HepG2 (cell line): Measurements from ENCODE around the gene CLDN10. TPM values are rescaled to one million over a fixed set of nuclear protein-coding genes. Genes with fewer than 3 reads are reported as not detected.

Source experiments
- ATAC-seq: fragments of 200-7000 bp; cut with Tn5 transposase; 3 replicates; pipeline ENCODE4 v1.9.1; 2020; ENCODE audit warnings: mild to moderate bottlenecking, moderate library complexity
- BruUV-seq: library from RNA; stranded (reverse); fragments of 400-500 nt; replicated peaks from 2 replicates; lab custom pipeline; 2021; lab: Mats Ljungman, UMichigan
- CTCF ChIA-PET: fragments of 300-600 bp; formaldehyde crosslinking; extraction: SDS; loops from one replicate; lab custom pipeline; 2021; ENCODE audit warnings: low total read pairs, inconsistent platforms, low intra/inter-chr PET ratio; lab: Yijun Ruan, JAX
- POLR2A ChIA-PET: fragments of 350-600 bp; sonication (Branson Sonifier 250); formaldehyde crosslinking; loops from one replicate; lab custom pipeline; 2020; ENCODE audit warnings: antibody characterized with exemption, inconsistent platforms; lab: Yijun Ruan, JAX
- DNase-seq: peaks from one replicate; pipeline ENCODE4 v3.0.0-alpha.2; 2015; ENCODE audit warnings: low spot score
- FAIRE-seq: peaks from 3 replicates; lab custom pipeline; 2011; peaks lifted over from hg19 to GRCh38; lab: Jason Lieb, UNC
- H2AFZ ChIP-seq: one replicate; pipeline ENCODE4 v1.6.1; 2011; ENCODE audit warnings: low read length, inconsistent platforms
- H3K27ac ChIP-seq: fragments of 300-600 bp; 3 replicates; pipeline ENCODE4 v1.8.0; 2011; ENCODE audit warnings: mixed run types, mild to moderate bottlenecking, mixed read lengths, low read length, inconsistent platforms; ENCODE audit not compliant: insufficient read depth; ENCODE audit errors: extremely low read length
- H3K27me3 ChIP-seq, 2 experiments: fragments of 200-600 bp in 1 of 2; 2 replicates in 1 of 2; 3 replicates in 1 of 2; pipeline versions ENCODE4 v1.6.0 to v1.8.0; 2011; ENCODE audit warnings: low read length in 2 of 2, mild to moderate bottlenecking in 2 of 2, moderate library complexity in 2 of 2, inconsistent platforms in 1 of 2; ENCODE audit not compliant: insufficient read depth in 2 of 2, control insufficient read depth in 1 of 2
- H3K36me3 ChIP-seq, 2 experiments: fragments of 200-600 bp in 1 of 2; replicated peaks in 1 of 2; 2 replicates in 1 of 2; 3 replicates in 1 of 2; pipeline versions ENCODE4 v1.5.1 to v1.8.0; 2011; ENCODE audit warnings: low read length in 2 of 2, inconsistent platforms in 1 of 2; ENCODE audit not compliant: insufficient read depth in 2 of 2, control insufficient read depth in 1 of 2
- H3K4me1 ChIP-seq: 2 replicates; pipeline ENCODE4 v1.5.1; 2012; ENCODE audit warnings: low read length, inconsistent platforms; ENCODE audit not compliant: insufficient read depth
- H3K4me2 ChIP-seq: 2 replicates; pipeline ENCODE4 v1.6.0; 2011; ENCODE audit warnings: low read depth, low read length, inconsistent platforms
- H3K4me3 ChIP-seq, 3 experiments: fragments of 200-600 bp in 1 of 3; sonication (generic), shearing (Covaris generic) in 1 of 3; replicated peaks in 1 of 3; 2 replicates each; pipeline ENCODE4 v1.5.1; 2011 to 2016; ENCODE audit warnings: low read length in 3 of 3, inconsistent platforms in 2 of 3, low read depth in 2 of 3, mild to moderate bottlenecking in 2 of 3, control low read depth in 1 of 3, mixed read lengths in 1 of 3; ENCODE audit not compliant: insufficient read depth in 1 of 3
- H3K79me2 ChIP-seq: one replicate; pipeline ENCODE4 v1.6.1; 2011; ENCODE audit warnings: low read length, inconsistent platforms; ENCODE audit not compliant: insufficient read depth
- H3K9ac ChIP-seq: 2 replicates; pipeline ENCODE4 v1.6.0; 2011; ENCODE audit warnings: mild to moderate bottlenecking, low read depth, low read length, inconsistent platforms; ENCODE audit not compliant: insufficient read depth
- H3K9me3 ChIP-seq: 2 replicates; pipeline ENCODE4 v1.5.1; 2012; ENCODE audit warnings: mild to moderate bottlenecking, low read length
- H4K20me1 ChIP-seq: 2 replicates; pipeline ENCODE4 v1.6.0; 2011; ENCODE audit warnings: inconsistent platforms, mild to moderate bottlenecking, low read length, moderate library complexity; ENCODE audit not compliant: insufficient read depth
- ARNT2 ChIP-seq: sonication (generic); formaldehyde crosslinking; IDR thresholded peaks from 2 replicates; pipeline ENCODE4 v1.8.0; 2022; ENCODE audit warnings: mild to moderate bottlenecking, low read depth, missing genetic modification reagents, moderate library complexity
- BRCA1 ChIP-seq: sonication (generic); formaldehyde crosslinking; IDR thresholded peaks from 2 replicates; pipeline ENCODE4 v1.4.0; 2020; ENCODE audit warnings: missing genetic modification reagents
- EP300 ChIP-seq, 3 experiments: sonication (generic) in 1 of 3; formaldehyde crosslinking in 1 of 3; IDR thresholded peaks; 2 replicates each; pipeline versions ENCODE4 v1.5.1 to v1.6.1; 2011 to 2020; ENCODE audit warnings: low read depth in 2 of 3, low read length in 2 of 3, borderline replicate concordance in 1 of 3, improper control_type of control experiment in 1 of 3, mild to moderate bottlenecking in 1 of 3, missing genetic modification reagents in 1 of 3, moderate library complexity in 1 of 3
- HNRNPL ChIP-seq: fragments of 200-400 bp; formaldehyde crosslinking; IDR thresholded peaks from 2 replicates; pipeline ENCODE4 v1.6.1; 2017; ENCODE audit warnings: mild to moderate bottlenecking, low read depth, low read length
- HOXA5 ChIP-seq: sonication (generic); formaldehyde crosslinking; IDR thresholded peaks from 2 replicates; pipeline ENCODE4 v1.4.0; 2020; ENCODE audit warnings: missing genetic modification reagents
- MYC ChIP-seq: sonication (generic); formaldehyde crosslinking; IDR thresholded peaks from 2 replicates; pipeline ENCODE4 v1.9.0; 2021; ENCODE audit warnings: missing genetic modification reagents, borderline replicate concordance
- ZFX ChIP-seq: sonication (generic); formaldehyde crosslinking; IDR thresholded peaks from 2 replicates; pipeline ENCODE4 v1.4.0; 2020; ENCODE audit warnings: mild to moderate bottlenecking, low read depth, missing genetic modification reagents, moderate library complexity
- ZNF205 ChIP-seq: IDR thresholded peaks from 2 replicates; pipeline ENCODE4 v1.6.1; 2018; ENCODE audit warnings: missing biosample characterization, missing genetic modification reagents
- ZNF296 ChIP-seq: sonication (generic); formaldehyde crosslinking; conservative IDR thresholded peaks from 2 replicates; pipeline ENCODE4 v1.5.0; 2020; ENCODE audit warnings: mild to moderate bottlenecking, missing genetic modification reagents
- ZNF660 ChIP-seq: sonication (generic); formaldehyde crosslinking; IDR thresholded peaks from 2 replicates; pipeline ENCODE4 v1.5.1; 2020; ENCODE audit warnings: mild to moderate bottlenecking, low read depth, missing genetic modification reagents, borderline replicate concordance
- ZNF766 ChIP-seq: sonication (generic); formaldehyde crosslinking; IDR thresholded peaks from 2 replicates; pipeline ENCODE4 v1.5.0; 2020; ENCODE audit warnings: missing genetic modification reagents, borderline replicate concordance
- WGBS: methylation state at CpG from one replicate; pipeline ENCODE4 v1.1.6; 2017; ENCODE audit warnings: low lambda C conversion rate; 5-methylcytosine and 5-hydroxymethylcytosine counted together
- in situ Hi-C: cut with HindIII; loops from 2 replicates; pipeline ENCODE4 v1.10.0; 2017; ENCODE audit warnings: low pct_unique_long_range_greater_than_20kb; ENCODE audit not compliant: extremely low pct_ligation_motif_present
- intact Hi-C: fragments of 100-400 bp; cut with micrococcal nuclease; formaldehyde crosslinking; loops from one replicate; pipeline ENCODE4 v1.10.0; 2022; ENCODE audit not compliant: unreplicated experiment
- polyA plus RNA-seq, 8 experiments: library from polyadenylated mRNA; depleted of rRNA in 3 of 8; stranded (reverse) in 7 of 8; unstranded in 1 of 8; fragments of >200 nt; fragmentation: Illumina TruSeq in 4 of 8; extraction: Trizol in 4 of 8; gene quantifications; 2 replicates each; pipeline versions ENCODE4 v1.2.1 to v1.2.3, GENCODE V29; 2011 to 2016; ENCODE audit warnings: low read depth in 4 of 8, missing spikeins in 1 of 8, mixed read lengths in 1 of 8; ENCODE audit not compliant: insufficient read depth in 1 of 8
- total RNA-seq, 5 experiments: library from RNA; depleted of rRNA; stranded (reverse); fragments of >200 nt; fragmentation: Illumina TruSeq; extraction: Trizol; gene quantifications; 2 replicates each; pipeline ENCODE4 v1.2.3, GENCODE V29; 2016; ENCODE audit warnings: low read depth in 1 of 5
- TF ChIP-seq, protein P1 (sequence below): sonication (generic); formaldehyde crosslinking; IDR thresholded peaks from 2 replicates; pipeline ENCODE4 v1.4.0; 2020; ENCODE audit warnings: missing genetic modification reagents, borderline replicate concordance
- TF ChIP-seq, protein P2 (sequence below): sonication (generic); formaldehyde crosslinking; IDR thresholded peaks from 2 replicates; pipeline ENCODE4 v1.5.0; 2020; ENCODE audit warnings: mild to moderate bottlenecking, missing genetic modification reagents, moderate library complexity
- TF ChIP-seq, protein P3 (sequence below): sonication (generic); formaldehyde crosslinking; IDR thresholded peaks from 2 replicates; pipeline ENCODE4 v1.5.1; 2020; ENCODE audit warnings: mild to moderate bottlenecking, missing genetic modification reagents, borderline replicate concordance

CLDN10 gene
- total and polyA plus RNA-seq, 2 of the 13 experiments (the other 11 are each of a cell fraction or from before 2014, with no cell fraction given) = not detected

DNA sequence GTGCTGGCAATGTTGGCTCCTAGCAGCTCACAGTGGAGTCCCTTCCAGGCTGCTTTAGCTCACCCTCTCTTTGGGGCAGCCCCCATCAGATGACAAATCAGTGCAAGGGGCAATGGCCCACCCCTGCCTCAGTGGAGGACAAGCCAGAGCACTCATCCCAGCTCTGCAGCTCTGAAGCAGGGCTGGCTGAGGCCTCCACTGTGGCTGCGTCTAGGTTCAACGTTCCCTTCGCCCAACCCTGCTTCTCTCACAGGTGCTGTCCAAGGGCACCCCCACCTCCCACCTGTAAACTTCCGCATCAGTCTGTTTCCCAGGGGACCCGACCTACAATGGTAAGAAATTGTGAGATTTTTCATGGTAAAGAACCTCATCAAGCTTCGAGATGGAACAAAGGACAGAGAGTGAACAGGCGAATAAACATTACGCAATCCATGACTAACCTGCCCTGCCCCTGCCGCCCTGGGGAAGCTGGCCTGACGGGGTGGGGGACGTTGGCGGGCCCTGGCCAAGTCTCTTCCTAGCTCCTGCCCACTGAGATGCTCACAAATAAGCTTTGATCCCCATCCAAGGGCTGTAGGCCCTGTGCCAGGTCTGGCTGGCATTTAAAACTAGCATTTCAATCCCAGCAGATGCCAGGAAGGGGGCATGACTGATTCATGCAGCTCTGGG lies 51.5 kb downstream of the CLDN10 start:
- no peak overlapping the region for H3K9ac ChIP-seq
- TF ChIP-seq ZNF660 (CRISPR knock-in tag) (no peak), MYC (no peak), HNRNPL (peak; percentile 69; the same call in 1 of the 2 replicates), EP300 (IDR thresholded peaks at IDR 0.05; ENCODE audit: low read depth in 2 of 2, low read length in 2 of 2) (0 out of 4 replicates have a peak, but pooled peaks of 1 of the 2 experiments have one; percentile 22), EP300 (CRISPR knock-in tag; IDR thresholded peaks at IDR 0.05; ENCODE audit: borderline replicate concordance) (no peak), HOXA5 (CRISPR knock-in tag) (no peak), ZNF205 (CRISPR knock-in tag) (no peak), ZFX (CRISPR knock-in tag) (peak; percentile 22; the same call in 1 of the 2 replicates), ARNT2 (CRISPR knock-in tag) (no peak), ZNF766 (CRISPR knock-in tag) (no peak; the same call in 1 of the 2 replicates), BRCA1 (CRISPR knock-in tag) (no peak), ZNF296 (no peak)
- TF ChIP-seq, protein P1, sequence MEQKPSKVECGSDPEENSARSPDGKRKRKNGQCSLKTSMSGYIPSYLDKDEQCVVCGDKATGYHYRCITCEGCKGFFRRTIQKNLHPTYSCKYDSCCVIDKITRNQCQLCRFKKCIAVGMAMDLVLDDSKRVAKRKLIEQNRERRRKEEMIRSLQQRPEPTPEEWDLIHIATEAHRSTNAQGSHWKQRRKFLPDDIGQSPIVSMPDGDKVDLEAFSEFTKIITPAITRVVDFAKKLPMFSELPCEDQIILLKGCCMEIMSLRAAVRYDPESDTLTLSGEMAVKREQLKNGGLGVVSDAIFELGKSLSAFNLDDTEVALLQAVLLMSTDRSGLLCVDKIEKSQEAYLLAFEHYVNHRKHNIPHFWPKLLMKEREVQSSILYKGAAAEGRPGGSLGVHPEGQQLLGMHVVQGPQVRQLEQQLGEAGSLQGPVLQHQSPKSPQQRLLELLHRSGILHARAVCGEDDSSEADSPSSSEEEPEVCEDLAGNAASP (CRISPR knock-in tag) = peak; percentile 46; the same call in 1 of the 2 replicates
- TF ChIP-seq, protein P2, sequence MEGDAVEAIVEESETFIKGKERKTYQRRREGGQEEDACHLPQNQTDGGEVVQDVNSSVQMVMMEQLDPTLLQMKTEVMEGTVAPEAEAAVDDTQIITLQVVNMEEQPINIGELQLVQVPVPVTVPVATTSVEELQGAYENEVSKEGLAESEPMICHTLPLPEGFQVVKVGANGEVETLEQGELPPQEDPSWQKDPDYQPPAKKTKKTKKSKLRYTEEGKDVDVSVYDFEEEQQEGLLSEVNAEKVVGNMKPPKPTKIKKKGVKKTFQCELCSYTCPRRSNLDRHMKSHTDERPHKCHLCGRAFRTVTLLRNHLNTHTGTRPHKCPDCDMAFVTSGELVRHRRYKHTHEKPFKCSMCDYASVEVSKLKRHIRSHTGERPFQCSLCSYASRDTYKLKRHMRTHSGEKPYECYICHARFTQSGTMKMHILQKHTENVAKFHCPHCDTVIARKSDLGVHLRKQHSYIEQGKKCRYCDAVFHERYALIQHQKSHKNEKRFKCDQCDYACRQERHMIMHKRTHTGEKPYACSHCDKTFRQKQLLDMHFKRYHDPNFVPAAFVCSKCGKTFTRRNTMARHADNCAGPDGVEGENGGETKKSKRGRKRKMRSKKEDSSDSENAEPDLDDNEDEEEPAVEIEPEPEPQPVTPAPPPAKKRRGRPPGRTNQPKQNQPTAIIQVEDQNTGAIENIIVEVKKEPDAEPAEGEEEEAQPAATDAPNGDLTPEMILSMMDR = no peak
- TF ChIP-seq, protein P3, sequence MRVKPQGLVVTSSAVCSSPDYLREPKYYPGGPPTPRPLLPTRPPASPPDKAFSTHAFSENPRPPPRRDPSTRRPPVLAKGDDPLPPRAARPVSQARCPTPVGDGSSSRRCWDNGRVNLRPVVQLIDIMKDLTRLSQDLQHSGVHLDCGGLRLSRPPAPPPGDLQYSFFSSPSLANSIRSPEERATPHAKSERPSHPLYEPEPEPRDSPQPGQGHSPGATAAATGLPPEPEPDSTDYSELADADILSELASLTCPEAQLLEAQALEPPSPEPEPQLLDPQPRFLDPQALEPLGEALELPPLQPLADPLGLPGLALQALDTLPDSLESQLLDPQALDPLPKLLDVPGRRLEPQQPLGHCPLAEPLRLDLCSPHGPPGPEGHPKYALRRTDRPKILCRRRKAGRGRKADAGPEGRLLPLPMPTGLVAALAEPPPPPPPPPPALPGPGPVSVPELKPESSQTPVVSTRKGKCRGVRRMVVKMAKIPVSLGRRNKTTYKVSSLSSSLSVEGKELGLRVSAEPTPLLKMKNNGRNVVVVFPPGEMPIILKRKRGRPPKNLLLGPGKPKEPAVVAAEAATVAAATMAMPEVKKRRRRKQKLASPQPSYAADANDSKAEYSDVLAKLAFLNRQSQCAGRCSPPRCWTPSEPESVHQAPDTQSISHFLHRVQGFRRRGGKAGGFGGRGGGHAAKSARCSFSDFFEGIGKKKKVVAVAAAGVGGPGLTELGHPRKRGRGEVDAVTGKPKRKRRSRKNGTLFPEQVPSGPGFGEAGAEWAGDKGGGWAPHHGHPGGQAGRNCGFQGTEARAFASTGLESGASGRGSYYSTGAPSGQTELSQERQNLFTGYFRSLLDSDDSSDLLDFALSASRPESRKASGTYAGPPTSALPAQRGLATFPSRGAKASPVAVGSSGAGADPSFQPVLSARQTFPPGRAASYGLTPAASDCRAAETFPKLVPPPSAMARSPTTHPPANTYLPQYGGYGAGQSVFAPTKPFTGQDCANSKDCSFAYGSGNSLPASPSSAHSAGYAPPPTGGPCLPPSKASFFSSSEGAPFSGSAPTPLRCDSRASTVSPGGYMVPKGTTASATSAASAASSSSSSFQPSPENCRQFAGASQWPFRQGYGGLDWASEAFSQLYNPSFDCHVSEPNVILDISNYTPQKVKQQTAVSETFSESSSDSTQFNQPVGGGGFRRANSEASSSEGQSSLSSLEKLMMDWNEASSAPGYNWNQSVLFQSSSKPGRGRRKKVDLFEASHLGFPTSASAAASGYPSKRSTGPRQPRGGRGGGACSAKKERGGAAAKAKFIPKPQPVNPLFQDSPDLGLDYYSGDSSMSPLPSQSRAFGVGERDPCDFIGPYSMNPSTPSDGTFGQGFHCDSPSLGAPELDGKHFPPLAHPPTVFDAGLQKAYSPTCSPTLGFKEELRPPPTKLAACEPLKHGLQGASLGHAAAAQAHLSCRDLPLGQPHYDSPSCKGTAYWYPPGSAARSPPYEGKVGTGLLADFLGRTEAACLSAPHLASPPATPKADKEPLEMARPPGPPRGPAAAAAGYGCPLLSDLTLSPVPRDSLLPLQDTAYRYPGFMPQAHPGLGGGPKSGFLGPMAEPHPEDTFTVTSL (CRISPR knock-in tag) = peak; percentile 55; the same call in 1 of the 2 replicates

More for the DNA sequence above, 51.5 kb downstream of the CLDN10 start:
- intact Hi-C loops (no loop called here), in situ Hi-C loops (no loop called here)
- Histone ChIP-seq H3K27me3 (no peaks in the 10 kb centered on the region), H3K4me2 (no peak overlapping the region; the same call in 1 of the 2 replicates), H3K9me3 (no peaks in the 10 kb centered on the region), H3K27ac (peak overlapping the region; percentile 40), H3K79me2 (no peaks in the 10 kb centered on the region), H3K36me3 (peaks cover 2 to 28% of the 10 kb centered on the region in 2 experiments; a peak in 4 of 5 replicates), H2AFZ (no peak overlapping the region), H3K4me1 (peaks cover 14% of the 10 kb centered on the region), H3K4me3 (no peak overlapping the region), H4K20me1 (no peaks in the 10 kb centered on the region)
- ChIA-PET CTCF (interaction anchor here (1.4 kb wide), 1 partner anchor 109 kb away, joined by 4 read pairs; no protein-coding TSS in a partner anchor), POLR2A (interaction anchor here (0.6 to 1.3 kb wide), 2 partner anchors 73 to 99 kb away, joined by 4 to 5 read pairs; no protein-coding TSS in a partner anchor)
- no TSS peak for BruUV-seq
- peak; percentile 57 for FAIRE-seq
- 43% methylated on average over 10 of the region's 12 CpGs for WGBS
- DNase-seq = peak; percentile 70
- peak; percentile 98 for ATAC-seq
